HepG2 (cell line): ENCODE measurements around the gene IFI27. TPM values are rescaled to one million over a fixed set of nuclear protein-coding genes. Genes with fewer than 3 reads are reported as not detected.

ENCODE experiments used
- GLI4 ChIP-seq: sonication (generic); formaldehyde crosslinking; IDR thresholded peaks from 2 replicates; pipeline ENCODE4 v1.5.1; 2020; ENCODE audit warnings: missing genetic modification reagents, mild to moderate bottlenecking, moderate library complexity, borderline replicate concordance
- HMG20A ChIP-seq: IDR thresholded peaks from 2 replicates; pipeline ENCODE4 v1.6.1; 2016; ENCODE audit warnings: borderline replicate concordance
- NFE2 ChIP-seq: sonication (generic); formaldehyde crosslinking; IDR thresholded peaks from 2 replicates; pipeline ENCODE4 v1.4.0; 2020; ENCODE audit warnings: missing genetic modification reagents
- POLR2AphosphoS5 ChIP-seq: IDR thresholded peaks from 2 replicates; pipeline ENCODE4 v1.6.1; 2012; ENCODE audit warnings: low read depth, low read length
- SNAPC2 ChIP-seq: sonication (generic); formaldehyde crosslinking; IDR thresholded peaks from 2 replicates; pipeline ENCODE4 v1.8.1; 2022; ENCODE audit warnings: mild to moderate bottlenecking, missing genetic modification reagents
- SRF ChIP-seq: IDR thresholded peaks from 2 replicates; pipeline ENCODE4 v1.6.1; 2011; ENCODE audit warnings: mild to moderate bottlenecking, low read depth, low read length, moderate library complexity
- ZBTB20 ChIP-seq: sonication (generic); formaldehyde crosslinking; IDR thresholded peaks from 2 replicates; pipeline ENCODE4 v1.8.1; 2023; ENCODE audit warnings: missing genetic modification reagents, low read depth, mild to moderate bottlenecking, borderline replicate concordance
- ZBTB38 ChIP-seq: sonication (generic); formaldehyde crosslinking; IDR thresholded peaks from 2 replicates; pipeline ENCODE4 v1.5.1; 2020; ENCODE audit warnings: mild to moderate bottlenecking, missing genetic modification reagents
- ZNF160 ChIP-seq: sonication (generic); formaldehyde crosslinking; IDR thresholded peaks from 2 replicates; pipeline ENCODE4 v1.8.0; 2022; ENCODE audit warnings: mild to moderate bottlenecking, inconsistent platforms, missing genetic modification reagents
- ZNF253 ChIP-seq: sonication (generic); formaldehyde crosslinking; IDR thresholded peaks from 2 replicates; pipeline ENCODE4 v1.8.0; 2022; ENCODE audit warnings: mild to moderate bottlenecking, missing genetic modification reagents, borderline replicate concordance
- ZNF468 ChIP-seq: sonication (generic); formaldehyde crosslinking; IDR thresholded peaks from 2 replicates; pipeline ENCODE4 v1.8.0; 2022; ENCODE audit warnings: mild to moderate bottlenecking, moderate library complexity, missing genetic modification reagents
- ZNF556 ChIP-seq: sonication (generic); formaldehyde crosslinking; IDR thresholded peaks from 2 replicates; pipeline ENCODE4 v1.4.0; 2020; ENCODE audit warnings: mild to moderate bottlenecking, missing genetic modification reagents, borderline replicate concordance
- ZNF703 ChIP-seq: sonication (generic); formaldehyde crosslinking; IDR thresholded peaks from 2 replicates; pipeline ENCODE4 v1.5.1; 2020; ENCODE audit warnings: missing genetic modification reagents, mild to moderate bottlenecking, moderate library complexity, borderline replicate concordance
- polyA plus RNA-seq, 8 experiments: library from polyadenylated mRNA; depleted of rRNA in 3 of 8; stranded (reverse) in 7 of 8; unstranded in 1 of 8; fragments of >200 nt; fragmentation: Illumina TruSeq in 4 of 8; extraction: Trizol in 4 of 8; gene quantifications; 2 replicates each; pipeline versions ENCODE4 v1.2.1 to v1.2.3, GENCODE V29; 2011 to 2016; ENCODE audit warnings: low read depth in 4 of 8, missing spikeins in 1 of 8, mixed read lengths in 1 of 8; ENCODE audit not compliant: insufficient read depth in 1 of 8
- total RNA-seq, 5 experiments: library from RNA; depleted of rRNA; stranded (reverse); fragments of >200 nt; fragmentation: Illumina TruSeq; extraction: Trizol; gene quantifications; 2 replicates each; pipeline ENCODE4 v1.2.3, GENCODE V29; 2016; ENCODE audit warnings: low read depth in 1 of 5
- TF ChIP-seq, protein P1 (sequence below), 2 experiments: sonication (generic) in 1 of 2; formaldehyde crosslinking in 1 of 2; IDR thresholded peaks; 2 replicates each; pipeline versions ENCODE4 v1.4.0 to v1.6.1; 2018 to 2020; ENCODE audit warnings: missing genetic modification reagents in 2 of 2, borderline replicate concordance in 1 of 2, low read depth in 1 of 2, mild to moderate bottlenecking in 1 of 2, missing biosample characterization in 1 of 2
- TF ChIP-seq, protein P2 (sequence below): sonication (generic); formaldehyde crosslinking; IDR thresholded peaks from 2 replicates; pipeline ENCODE4 v1.4.0; 2020; ENCODE audit warnings: missing genetic modification reagents, low read depth, mild to moderate bottlenecking, borderline replicate concordance
- TF ChIP-seq, protein P3 (sequence below): sonication (generic); formaldehyde crosslinking; conservative IDR thresholded peaks from 2 replicates; pipeline ENCODE4 v1.4.0; 2020; ENCODE audit warnings: missing genetic modification reagents
- TF ChIP-seq, protein P4 (sequence below): IDR thresholded peaks from 2 replicates; pipeline ENCODE4 v1.6.1; 2012; ENCODE audit warnings: low read length, improper control_type of control experiment
- TF ChIP-seq, protein P5 (sequence below): sonication (generic); formaldehyde crosslinking; IDR thresholded peaks from 2 replicates; pipeline ENCODE4 v1.5.0; 2020; ENCODE audit warnings: missing genetic modification reagents, mild to moderate bottlenecking, borderline replicate concordance
- TF ChIP-seq, protein P6 (sequence below): sonication (generic); formaldehyde crosslinking; IDR thresholded peaks from 2 replicates; pipeline ENCODE4 v1.5.1; 2020; ENCODE audit warnings: mild to moderate bottlenecking, missing genetic modification reagents, borderline replicate concordance

Gene IFI27
- total and polyA plus RNA-seq, 2 of the 13 experiments (the other 11 are each of a cell fraction or from before 2014, with no cell fraction given), result 1.2 to 1.7 TPM

DNA sequence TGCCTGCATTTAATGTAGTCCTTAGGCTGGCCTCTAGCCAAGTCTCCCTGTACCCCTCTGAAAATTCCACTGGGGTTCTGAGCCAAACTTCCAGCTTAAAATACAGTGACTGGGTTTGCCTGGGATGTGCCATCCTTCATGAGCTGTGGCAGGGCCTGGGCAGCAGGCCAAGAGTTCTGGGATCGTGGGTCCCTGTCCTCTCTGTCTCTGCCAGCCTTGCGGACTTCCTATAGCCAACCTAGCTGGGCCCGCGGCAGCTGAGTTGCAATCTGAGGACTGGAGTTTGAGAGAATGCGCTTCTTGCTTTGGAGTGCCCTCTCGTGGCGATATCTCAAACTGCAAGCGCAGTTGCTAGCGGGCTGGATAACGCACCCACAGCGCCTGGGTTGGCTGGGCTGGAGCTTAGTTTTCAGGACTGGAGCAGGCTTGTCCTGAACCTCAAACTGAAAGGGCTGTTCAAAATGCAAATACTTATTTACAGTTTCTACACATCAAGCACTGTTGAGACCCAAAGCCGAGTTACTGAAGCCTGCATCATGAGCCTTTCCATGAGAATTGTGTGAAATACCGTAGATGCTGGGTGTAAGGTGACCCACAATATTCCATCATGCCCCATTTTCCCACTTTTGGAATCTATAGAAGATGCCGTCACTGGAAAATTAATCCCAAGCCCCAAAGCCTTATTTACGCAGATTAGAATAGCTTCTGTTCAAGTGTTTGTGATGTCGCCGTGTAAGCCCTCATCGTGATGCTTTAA, 26.2 kb downstream of the IFI27 start (continued):
- 0 out of 2 replicates have a peak, but pooled peaks have one; percentile 31 for TF ChIP-seq ZBTB20 (CRISPR knock-in tag)
- TF ChIP-seq, protein P1, sequence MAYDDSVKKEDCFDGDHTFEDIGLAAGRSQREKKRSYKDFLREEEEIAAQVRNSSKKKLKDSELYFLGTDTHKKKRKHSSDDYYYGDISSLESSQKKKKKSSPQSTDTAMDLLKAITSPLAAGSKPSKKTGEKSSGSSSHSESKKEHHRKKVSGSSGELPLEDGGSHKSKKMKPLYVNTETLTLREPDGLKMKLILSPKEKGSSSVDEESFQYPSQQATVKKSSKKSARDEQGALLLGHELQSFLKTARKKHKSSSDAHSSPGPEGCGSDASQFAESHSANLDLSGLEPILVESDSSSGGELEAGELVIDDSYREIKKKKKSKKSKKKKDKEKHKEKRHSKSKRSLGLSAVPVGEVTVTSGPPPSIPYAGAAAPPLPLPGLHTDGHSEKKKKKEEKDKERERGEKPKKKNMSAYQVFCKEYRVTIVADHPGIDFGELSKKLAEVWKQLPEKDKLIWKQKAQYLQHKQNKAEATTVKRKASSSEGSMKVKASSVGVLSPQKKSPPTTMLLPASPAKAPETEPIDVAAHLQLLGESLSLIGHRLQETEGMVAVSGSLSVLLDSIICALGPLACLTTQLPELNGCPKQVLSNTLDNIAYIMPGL (CRISPR knock-in tag; IDR thresholded peaks at IDR 0.05; ENCODE audit: borderline replicate concordance in 1 of 2, low read depth in 1 of 2), result peak in 1 of 2 experiments; percentile 70; a peak in 1 of 4 replicates
- TF ChIP-seq HMG20A (CRISPR knock-in tag), result no peak
- TF ChIP-seq SRF, result no peak
- TF ChIP-seq, protein P2, sequence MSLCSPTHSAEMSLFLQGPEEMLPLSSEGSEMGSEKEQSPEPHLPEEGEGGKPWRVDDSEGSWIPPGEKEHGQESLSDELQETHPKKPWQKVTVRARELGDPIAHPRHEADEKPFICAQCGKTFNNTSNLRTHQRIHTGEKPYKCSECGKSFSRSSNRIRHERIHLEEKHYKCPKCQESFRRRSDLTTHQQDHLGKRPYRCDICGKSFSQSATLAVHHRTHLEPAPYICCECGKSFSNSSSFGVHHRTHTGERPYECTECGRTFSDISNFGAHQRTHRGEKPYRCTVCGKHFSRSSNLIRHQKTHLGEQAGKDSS (CRISPR knock-in tag), result no peak
- TF ChIP-seq, protein P3, sequence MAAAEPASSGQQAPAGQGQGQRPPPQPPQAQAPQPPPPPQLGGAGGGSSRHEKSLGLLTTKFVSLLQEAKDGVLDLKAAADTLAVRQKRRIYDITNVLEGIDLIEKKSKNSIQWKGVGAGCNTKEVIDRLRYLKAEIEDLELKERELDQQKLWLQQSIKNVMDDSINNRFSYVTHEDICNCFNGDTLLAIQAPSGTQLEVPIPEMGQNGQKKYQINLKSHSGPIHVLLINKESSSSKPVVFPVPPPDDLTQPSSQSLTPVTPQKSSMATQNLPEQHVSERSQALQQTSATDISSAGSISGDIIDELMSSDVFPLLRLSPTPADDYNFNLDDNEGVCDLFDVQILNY (CRISPR knock-in tag), result no peak
- TF ChIP-seq ZNF468 (CRISPR knock-in tag), result no peak
- TF ChIP-seq NFE2 (CRISPR knock-in tag), result no peak
- TF ChIP-seq POLR2AphosphoS5, result no peak
- no peak for TF ChIP-seq ZBTB38 (CRISPR knock-in tag)
- TF ChIP-seq, protein P4, sequence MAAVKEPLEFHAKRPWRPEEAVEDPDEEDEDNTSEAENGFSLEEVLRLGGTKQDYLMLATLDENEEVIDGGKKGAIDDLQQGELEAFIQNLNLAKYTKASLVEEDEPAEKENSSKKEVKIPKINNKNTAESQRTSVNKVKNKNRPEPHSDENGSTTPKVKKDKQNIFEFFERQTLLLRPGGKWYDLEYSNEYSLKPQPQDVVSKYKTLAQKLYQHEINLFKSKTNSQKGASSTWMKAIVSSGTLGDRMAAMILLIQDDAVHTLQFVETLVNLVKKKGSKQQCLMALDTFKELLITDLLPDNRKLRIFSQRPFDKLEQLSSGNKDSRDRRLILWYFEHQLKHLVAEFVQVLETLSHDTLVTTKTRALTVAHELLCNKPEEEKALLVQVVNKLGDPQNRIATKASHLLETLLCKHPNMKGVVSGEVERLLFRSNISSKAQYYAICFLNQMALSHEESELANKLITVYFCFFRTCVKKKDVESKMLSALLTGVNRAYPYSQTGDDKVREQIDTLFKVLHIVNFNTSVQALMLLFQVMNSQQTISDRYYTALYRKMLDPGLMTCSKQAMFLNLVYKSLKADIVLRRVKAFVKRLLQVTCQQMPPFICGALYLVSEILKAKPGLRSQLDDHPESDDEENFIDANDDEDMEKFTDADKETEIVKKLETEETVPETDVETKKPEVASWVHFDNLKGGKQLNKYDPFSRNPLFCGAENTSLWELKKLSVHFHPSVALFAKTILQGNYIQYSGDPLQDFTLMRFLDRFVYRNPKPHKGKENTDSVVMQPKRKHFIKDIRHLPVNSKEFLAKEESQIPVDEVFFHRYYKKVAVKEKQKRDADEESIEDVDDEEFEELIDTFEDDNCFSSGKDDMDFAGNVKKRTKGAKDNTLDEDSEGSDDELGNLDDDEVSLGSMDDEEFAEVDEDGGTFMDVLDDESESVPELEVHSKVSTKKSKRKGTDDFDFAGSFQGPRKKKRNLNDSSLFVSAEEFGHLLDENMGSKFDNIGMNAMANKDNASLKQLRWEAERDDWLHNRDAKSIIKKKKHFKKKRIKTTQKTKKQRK, result no peak
- no peak for TF ChIP-seq ZNF253 (CRISPR knock-in tag)
- no peak for TF ChIP-seq ZNF160
- TF ChIP-seq, protein P5, sequence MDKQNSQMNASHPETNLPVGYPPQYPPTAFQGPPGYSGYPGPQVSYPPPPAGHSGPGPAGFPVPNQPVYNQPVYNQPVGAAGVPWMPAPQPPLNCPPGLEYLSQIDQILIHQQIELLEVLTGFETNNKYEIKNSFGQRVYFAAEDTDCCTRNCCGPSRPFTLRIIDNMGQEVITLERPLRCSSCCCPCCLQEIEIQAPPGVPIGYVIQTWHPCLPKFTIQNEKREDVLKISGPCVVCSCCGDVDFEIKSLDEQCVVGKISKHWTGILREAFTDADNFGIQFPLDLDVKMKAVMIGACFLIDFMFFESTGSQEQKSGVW (CRISPR knock-in tag), result no peak
- TF ChIP-seq ZNF703, result no peak
- TF ChIP-seq, protein P6, sequence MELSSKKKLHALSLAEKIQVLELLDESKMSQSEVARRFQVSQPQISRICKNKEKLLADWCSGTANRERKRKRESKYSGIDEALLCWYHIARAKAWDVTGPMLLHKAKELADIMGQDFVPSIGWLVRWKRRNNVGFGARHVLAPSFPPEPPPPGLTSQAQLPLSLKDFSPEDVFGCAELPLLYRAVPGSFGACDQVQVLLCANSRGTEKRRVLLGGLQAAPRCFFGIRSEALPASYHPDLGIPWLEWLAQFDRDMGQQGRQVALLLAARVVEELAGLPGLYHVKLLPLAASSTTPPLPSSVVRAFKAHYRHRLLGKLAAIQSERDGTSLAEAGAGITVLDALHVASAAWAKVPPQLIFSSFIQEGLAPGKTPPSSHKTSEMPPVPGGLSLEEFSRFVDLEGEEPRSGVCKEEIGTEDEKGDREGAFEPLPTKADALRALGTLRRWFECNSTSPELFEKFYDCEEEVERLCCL (CRISPR knock-in tag), result no peak
- no peak for TF ChIP-seq GLI4 (CRISPR knock-in tag)
- TF ChIP-seq ZNF556 (CRISPR knock-in tag), result no peak
- TF ChIP-seq SNAPC2 (CRISPR knock-in tag), result no peak
